HepG2 (cell line): ENCODE data around the gene SREBF1. TPM values are rescaled to one million over a fixed set of nuclear protein-coding genes. Genes with fewer than 3 reads are reported as not detected.

ENCODE experiments used
- BRCA1 ChIP-seq: sonication (generic); formaldehyde crosslinking; IDR thresholded peaks from 2 replicates; pipeline ENCODE4 v1.4.0; 2020; ENCODE audit warnings: missing genetic modification reagents
- CENPX ChIP-seq: sonication (generic); formaldehyde crosslinking; IDR thresholded peaks from 2 replicates; pipeline ENCODE4 v1.9.0; 2021; ENCODE audit warnings: mild to moderate bottlenecking, missing genetic modification reagents, moderate library complexity
- EP300 ChIP-seq, 3 experiments: sonication (generic) in 1 of 3; formaldehyde crosslinking in 1 of 3; IDR thresholded peaks; 2 replicates each; pipeline versions ENCODE4 v1.5.1 to v1.6.1; 2011 to 2020; ENCODE audit warnings: low read depth in 2 of 3, low read length in 2 of 3, borderline replicate concordance in 1 of 3, improper control_type of control experiment in 1 of 3, mild to moderate bottlenecking in 1 of 3, missing genetic modification reagents in 1 of 3, moderate library complexity in 1 of 3
- HNF1B ChIP-seq: sonication (generic); formaldehyde crosslinking; IDR thresholded peaks from 2 replicates; pipeline ENCODE4 v1.5.1; 2020; ENCODE audit warnings: mild to moderate bottlenecking, moderate library complexity, missing genetic modification reagents
- KDM1A ChIP-seq: IDR thresholded peaks from 2 replicates; pipeline ENCODE4 v1.6.1; 2016; ENCODE audit warnings: missing compliant biosample characterization
- NFAT5 ChIP-seq: sonication (generic); formaldehyde crosslinking; IDR thresholded peaks from 2 replicates; pipeline ENCODE4 v1.4.0; 2020; ENCODE audit warnings: missing genetic modification reagents
- NFIC ChIP-seq: IDR thresholded peaks from 2 replicates; pipeline ENCODE4 v1.6.1; 2012; ENCODE audit warnings: mild to moderate bottlenecking, low read length, inconsistent platforms
- NR0B2 ChIP-seq: sonication (generic); formaldehyde crosslinking; IDR thresholded peaks from 2 replicates; pipeline ENCODE4 v1.4.0; 2020; ENCODE audit warnings: mild to moderate bottlenecking, missing genetic modification reagents
- POLR2A ChIP-seq, 2 experiments: IDR thresholded peaks; 2 replicates each; pipeline ENCODE4 v1.6.1; 2011; ENCODE audit warnings: low read depth in 2 of 2, low read length in 2 of 2, mild to moderate bottlenecking in 1 of 2, moderate library complexity in 1 of 2; ENCODE audit not compliant: insufficient read depth in 1 of 2
- SIX1 ChIP-seq: sonication (generic); formaldehyde crosslinking; IDR thresholded peaks from 2 replicates; pipeline ENCODE4 v1.4.0; 2020; ENCODE audit warnings: missing genetic modification reagents, borderline replicate concordance
- ZFP36L1 ChIP-seq: sonication (generic); formaldehyde crosslinking; IDR thresholded peaks from 2 replicates; pipeline ENCODE4 v1.8.0; 2022; ENCODE audit warnings: mild to moderate bottlenecking, missing genetic modification reagents, moderate library complexity
- ZFP90 ChIP-seq: sonication (generic); formaldehyde crosslinking; IDR thresholded peaks from 2 replicates; pipeline ENCODE4 v1.8.0; 2022; ENCODE audit warnings: missing genetic modification reagents, mild to moderate bottlenecking, inconsistent platforms, borderline replicate concordance
- ZNF501 ChIP-seq: sonication (generic); formaldehyde crosslinking; IDR thresholded peaks from 2 replicates; pipeline ENCODE4 v1.5.1; 2020; ENCODE audit warnings: mild to moderate bottlenecking, moderate library complexity, missing genetic modification reagents
- ZNF556 ChIP-seq: sonication (generic); formaldehyde crosslinking; IDR thresholded peaks from 2 replicates; pipeline ENCODE4 v1.4.0; 2020; ENCODE audit warnings: mild to moderate bottlenecking, missing genetic modification reagents, borderline replicate concordance
- polyA plus RNA-seq, 8 experiments: library from polyadenylated mRNA; depleted of rRNA in 3 of 8; stranded (reverse) in 7 of 8; unstranded in 1 of 8; fragments of >200 nt; fragmentation: Illumina TruSeq in 4 of 8; extraction: Trizol in 4 of 8; gene quantifications; 2 replicates each; pipeline versions ENCODE4 v1.2.1 to v1.2.3, GENCODE V29; 2011 to 2016; ENCODE audit warnings: low read depth in 4 of 8, missing spikeins in 1 of 8, mixed read lengths in 1 of 8; ENCODE audit not compliant: insufficient read depth in 1 of 8
- total RNA-seq, 5 experiments: library from RNA; depleted of rRNA; stranded (reverse); fragments of >200 nt; fragmentation: Illumina TruSeq; extraction: Trizol; gene quantifications; 2 replicates each; pipeline ENCODE4 v1.2.3, GENCODE V29; 2016; ENCODE audit warnings: low read depth in 1 of 5
- TF ChIP-seq, protein P1 (sequence below): sonication (generic); formaldehyde crosslinking; conservative IDR thresholded peaks from 2 replicates; pipeline ENCODE4 v1.8.1; 2023; ENCODE audit warnings: missing genetic modification reagents
- TF ChIP-seq, protein P2 (sequence below): sonication (generic); formaldehyde crosslinking; IDR thresholded peaks from 2 replicates; pipeline ENCODE4 v1.4.0; 2020; ENCODE audit warnings: mild to moderate bottlenecking, low read depth, missing genetic modification reagents

The SREBF1 gene
- total and polyA plus RNA-seq, 2 of the 13 experiments (the other 11 are each of a cell fraction or from before 2014, with no cell fraction given) = 34.3 to 38.0 TPM

DNA sequence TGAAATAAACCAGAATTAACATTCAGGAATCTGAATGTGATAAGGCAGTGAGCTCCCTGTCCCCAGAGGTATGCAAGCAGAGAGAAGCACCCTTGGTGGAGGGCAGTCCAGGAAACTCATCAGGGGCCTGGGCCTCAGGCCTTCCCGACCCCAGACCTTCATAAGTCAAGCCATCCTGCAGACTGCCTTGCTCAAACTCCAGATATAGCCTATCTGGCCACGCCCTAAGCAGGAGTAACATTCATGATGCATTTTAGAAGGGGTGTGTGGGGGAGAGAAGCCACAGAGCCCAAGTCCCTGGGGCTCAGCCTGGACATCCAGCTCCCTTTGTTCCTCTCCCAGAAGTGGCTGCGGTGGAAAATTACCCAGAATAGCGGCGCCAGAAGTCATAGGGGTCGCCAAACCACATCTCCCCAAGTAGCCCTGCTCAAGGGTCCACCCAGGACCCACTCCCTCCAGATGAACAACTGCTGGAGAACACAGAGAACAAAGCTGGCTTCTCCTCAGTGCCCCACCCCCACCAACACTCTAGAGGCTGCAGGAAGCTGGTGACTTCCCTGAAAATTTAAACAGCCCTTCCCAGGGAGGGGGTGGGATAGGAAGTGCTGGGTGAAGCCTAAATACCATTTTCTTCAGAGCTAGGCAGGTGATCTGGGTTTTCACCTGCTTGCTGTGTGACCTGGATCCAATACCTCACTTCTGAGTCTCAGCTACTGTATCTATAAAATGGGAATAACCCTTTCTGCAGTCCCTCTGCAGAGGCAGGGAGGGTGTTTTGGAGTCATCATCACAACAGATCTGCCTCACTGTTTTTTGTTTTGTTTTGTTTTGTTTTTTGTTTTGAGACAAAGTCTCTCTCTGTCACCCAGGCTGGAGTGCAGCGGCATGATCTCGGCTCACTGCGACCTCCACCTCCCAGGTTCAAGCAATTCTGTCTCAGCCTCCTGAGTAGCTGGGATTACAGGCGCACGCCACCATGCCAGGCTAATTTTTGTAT is 1.5 kb upstream of the SREBF1 start (continued):
- TF ChIP-seq SIX1 (no peak), POLR2A (IDR thresholded peaks at IDR 0.05; ENCODE audit: insufficient read depth in 1 of 2, low read depth in 2 of 2, low read length in 2 of 2) (peak; percentile 29 to 37; a peak in 1 of 4 replicates), ZNF556 (CRISPR knock-in tag) (no peak), ZFP90 (no peak), EP300 (IDR thresholded peaks at IDR 0.05; ENCODE audit: low read depth in 2 of 2, low read length in 2 of 2) (no peak), EP300 (CRISPR knock-in tag; IDR thresholded peaks at IDR 0.05; ENCODE audit: borderline replicate concordance) (0 out of 2 replicates have a peak, but pooled peaks have one; percentile 10), NR0B2 (no peak), CENPX (CRISPR knock-in tag) (no peak), NFAT5 (CRISPR knock-in tag) (no peak), NFIC (0 out of 2 replicates have a peak, but pooled peaks have one; percentile 21), KDM1A (peak; percentile 76), ZNF501 (CRISPR knock-in tag) (no peak), BRCA1 (CRISPR knock-in tag) (no peak), HNF1B (CRISPR knock-in tag) (no peak), ZFP36L1 (CRISPR knock-in tag) (no peak)
- TF ChIP-seq, protein P1, sequence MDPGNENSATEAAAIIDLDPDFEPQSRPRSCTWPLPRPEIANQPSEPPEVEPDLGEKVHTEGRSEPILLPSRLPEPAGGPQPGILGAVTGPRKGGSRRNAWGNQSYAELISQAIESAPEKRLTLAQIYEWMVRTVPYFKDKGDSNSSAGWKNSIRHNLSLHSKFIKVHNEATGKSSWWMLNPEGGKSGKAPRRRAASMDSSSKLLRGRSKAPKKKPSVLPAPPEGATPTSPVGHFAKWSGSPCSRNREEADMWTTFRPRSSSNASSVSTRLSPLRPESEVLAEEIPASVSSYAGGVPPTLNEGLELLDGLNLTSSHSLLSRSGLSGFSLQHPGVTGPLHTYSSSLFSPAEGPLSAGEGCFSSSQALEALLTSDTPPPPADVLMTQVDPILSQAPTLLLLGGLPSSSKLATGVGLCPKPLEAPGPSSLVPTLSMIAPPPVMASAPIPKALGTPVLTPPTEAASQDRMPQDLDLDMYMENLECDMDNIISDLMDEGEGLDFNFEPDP = no peak
- TF ChIP-seq, protein P2, sequence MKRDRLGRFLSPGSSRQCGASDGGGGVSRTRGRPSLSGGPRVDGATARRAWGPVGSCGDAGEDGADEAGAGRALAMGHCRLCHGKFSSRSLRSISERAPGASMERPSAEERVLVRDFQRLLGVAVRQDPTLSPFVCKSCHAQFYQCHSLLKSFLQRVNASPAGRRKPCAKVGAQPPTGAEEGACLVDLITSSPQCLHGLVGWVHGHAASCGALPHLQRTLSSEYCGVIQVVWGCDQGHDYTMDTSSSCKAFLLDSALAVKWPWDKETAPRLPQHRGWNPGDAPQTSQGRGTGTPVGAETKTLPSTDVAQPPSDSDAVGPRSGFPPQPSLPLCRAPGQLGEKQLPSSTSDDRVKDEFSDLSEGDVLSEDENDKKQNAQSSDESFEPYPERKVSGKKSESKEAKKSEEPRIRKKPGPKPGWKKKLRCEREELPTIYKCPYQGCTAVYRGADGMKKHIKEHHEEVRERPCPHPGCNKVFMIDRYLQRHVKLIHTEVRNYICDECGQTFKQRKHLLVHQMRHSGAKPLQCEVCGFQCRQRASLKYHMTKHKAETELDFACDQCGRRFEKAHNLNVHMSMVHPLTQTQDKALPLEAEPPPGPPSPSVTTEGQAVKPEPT (CRISPR knock-in tag) = no peak
